Measurements from ENCODE around the gene MMUT. TPM values are rescaled to one million over a fixed set of nuclear protein-coding genes. Genes with fewer than 3 reads are reported as not detected.

MMUT gene
- total RNA-seq, 2 experiments from 2014 or later: 11.1 to 11.9 TPM

DNA sequence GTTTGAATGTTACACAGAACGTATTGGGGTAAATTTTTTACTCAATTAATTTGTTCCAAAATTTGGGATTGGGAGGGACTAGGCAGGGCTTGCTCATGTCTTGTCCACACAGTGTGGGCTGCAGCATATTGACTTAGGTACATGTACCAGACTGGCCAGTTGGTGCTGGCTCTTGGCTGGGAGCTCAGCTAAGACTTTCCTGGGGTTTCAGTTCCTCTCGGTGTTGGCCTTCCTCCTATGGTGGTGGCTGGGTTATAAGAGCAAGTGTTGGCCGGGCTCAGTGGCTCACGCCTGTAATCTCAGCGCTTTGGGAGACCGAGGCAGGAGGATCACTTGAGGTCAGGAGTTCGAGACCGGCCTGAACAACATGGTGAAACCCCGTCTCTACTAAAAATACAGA, 5.0 kb upstream of the MMUT start:
- no peak for DNase-seq
- Mint-ChIP-seq H3K4me3 (no peak overlapping the region), H3K36me3 (ENCODE audit: low read depth) (peaks cover 15% of the 10 kb centered on the region), H3K27ac (no peak overlapping the region), H3K27me3 (no peaks in the 10 kb centered on the region), H3K4me1 (ENCODE audit: low read depth) (peaks cover 23% of the 10 kb centered on the region), H3K9me3 (no peaks in the 10 kb centered on the region)
- intact Hi-C loops (cut with micrococcal nuclease): no loop called here
- ChIA-PET CTCF (interaction anchor here (0.9 to 2.2 kb wide), 2 partner anchors 10 to 65 kb away, joined by 3 to 7 read pairs; no protein-coding TSS in a partner anchor), POLR2A (no interaction called here)
- ATAC-seq: no peak
- TF ChIP-seq, protein P1, sequence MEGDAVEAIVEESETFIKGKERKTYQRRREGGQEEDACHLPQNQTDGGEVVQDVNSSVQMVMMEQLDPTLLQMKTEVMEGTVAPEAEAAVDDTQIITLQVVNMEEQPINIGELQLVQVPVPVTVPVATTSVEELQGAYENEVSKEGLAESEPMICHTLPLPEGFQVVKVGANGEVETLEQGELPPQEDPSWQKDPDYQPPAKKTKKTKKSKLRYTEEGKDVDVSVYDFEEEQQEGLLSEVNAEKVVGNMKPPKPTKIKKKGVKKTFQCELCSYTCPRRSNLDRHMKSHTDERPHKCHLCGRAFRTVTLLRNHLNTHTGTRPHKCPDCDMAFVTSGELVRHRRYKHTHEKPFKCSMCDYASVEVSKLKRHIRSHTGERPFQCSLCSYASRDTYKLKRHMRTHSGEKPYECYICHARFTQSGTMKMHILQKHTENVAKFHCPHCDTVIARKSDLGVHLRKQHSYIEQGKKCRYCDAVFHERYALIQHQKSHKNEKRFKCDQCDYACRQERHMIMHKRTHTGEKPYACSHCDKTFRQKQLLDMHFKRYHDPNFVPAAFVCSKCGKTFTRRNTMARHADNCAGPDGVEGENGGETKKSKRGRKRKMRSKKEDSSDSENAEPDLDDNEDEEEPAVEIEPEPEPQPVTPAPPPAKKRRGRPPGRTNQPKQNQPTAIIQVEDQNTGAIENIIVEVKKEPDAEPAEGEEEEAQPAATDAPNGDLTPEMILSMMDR (IDR thresholded peaks at IDR 0.05): no peak

DNA sequence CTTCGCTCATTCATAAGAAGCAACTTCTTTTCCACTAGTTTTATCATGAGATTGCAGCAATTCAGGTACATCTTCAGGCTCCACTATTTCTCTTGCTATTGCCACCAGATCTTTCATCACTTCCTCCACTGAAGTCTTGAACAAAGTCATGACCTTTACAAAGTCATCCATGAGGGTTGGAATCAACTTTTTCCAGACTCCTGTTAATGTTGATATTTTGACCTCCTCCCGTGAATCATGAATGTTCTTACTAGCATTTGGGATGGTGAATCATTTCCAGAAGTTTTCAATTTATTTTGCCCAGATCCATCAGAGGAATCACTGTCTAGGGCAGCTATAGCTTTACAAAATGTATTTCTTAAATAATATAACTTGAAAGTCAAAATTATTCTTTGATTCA, 1.6 kb upstream of the MMUT start:
- H3K27me3 Mint-ChIP-seq: no peaks in the 10 kb centered on the region
- ATAC-seq: no peak
- intact Hi-C loops (cut with micrococcal nuclease): no loop called here
- no peak overlapping the region for H3K27ac Mint-ChIP-seq
- peak overlapping the region; percentile 91 for H3K4me3 Mint-ChIP-seq
- POLR2A ChIA-PET: interaction anchor here (1.1 kb wide), 1 partner anchor 11 kb away, joined by 4 read pairs; no protein-coding TSS in a partner anchor
- no peak for DNase-seq
- TF ChIP-seq, protein P1 (IDR thresholded peaks at IDR 0.05): no peak
- peaks cover 38% of the 10 kb centered on the region for H3K4me1 Mint-ChIP-seq (ENCODE audit: low read depth)
- CTCF ChIA-PET: interaction anchor here (1.1 kb wide), 1 partner anchor 67 kb away, joined by 3 read pairs; no protein-coding TSS in a partner anchor
- peaks cover 9% of the 10 kb centered on the region for H3K36me3 Mint-ChIP-seq (ENCODE audit: low read depth)
- no peaks in the 10 kb centered on the region for H3K9me3 Mint-ChIP-seq

DNA sequence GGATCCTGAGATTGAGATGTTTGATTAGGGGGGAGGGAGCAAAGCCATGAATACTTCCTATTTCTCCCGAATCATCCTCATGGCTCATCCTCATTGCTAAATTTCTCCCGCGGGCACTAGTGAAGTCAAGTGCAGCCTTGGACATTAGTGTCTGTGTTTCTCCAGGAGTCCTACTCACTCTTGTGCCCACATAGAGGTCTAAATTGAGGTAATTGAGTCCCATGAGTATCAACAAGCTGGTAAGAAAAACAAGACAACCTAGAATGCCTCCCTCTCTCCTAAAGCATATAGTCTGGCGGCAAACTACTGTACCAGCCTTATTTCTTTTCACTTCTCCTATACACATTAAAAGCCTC, 537 bp upstream of the MMUT start:
- Mint-ChIP-seq H3K36me3 (ENCODE audit: low read depth) (peaks cover 8% of the 10 kb centered on the region), H3K27me3 (no peaks in the 10 kb centered on the region), H3K9me3 (no peaks in the 10 kb centered on the region), H3K27ac (peak overlapping the region; percentile 92), H3K4me3 (peak overlapping the region; percentile 91), H3K4me1 (ENCODE audit: low read depth) (peaks cover 42% of the 10 kb centered on the region)
- TF ChIP-seq, protein P1 (IDR thresholded peaks at IDR 0.05): no peak
- ChIA-PET POLR2A (interaction anchor here (0.7 kb wide), 1 partner anchor 123 kb away, joined by 3 read pairs; no protein-coding TSS in a partner anchor), CTCF (no interaction called here)
- ATAC-seq (peak; percentile 3), DNase-seq (no peak)
- intact Hi-C loops (cut with micrococcal nuclease): no loop called here

DNA sequence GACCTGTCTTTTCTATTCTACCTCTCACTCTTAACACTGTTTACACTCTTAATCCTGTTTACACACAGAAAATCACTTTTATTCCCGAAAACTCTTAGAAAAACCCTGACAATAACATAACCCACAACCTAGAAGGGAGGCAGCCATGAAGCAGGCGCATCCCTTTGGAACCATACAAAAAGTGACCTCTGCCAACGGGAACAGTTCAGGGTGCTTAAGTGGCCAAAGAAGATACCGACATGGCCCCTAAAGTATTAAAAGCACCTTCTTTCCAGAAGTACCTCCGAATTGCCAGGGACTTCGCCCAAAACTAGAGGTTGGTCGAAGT, 490 bp downstream of the MMUT start:
- intact Hi-C loops (cut with micrococcal nuclease): no loop called here
- Mint-ChIP-seq H3K36me3 (ENCODE audit: low read depth) (peaks cover 8% of the 10 kb centered on the region), H3K4me1 (ENCODE audit: low read depth) (peaks cover 41% of the 10 kb centered on the region), H3K27me3 (no peaks in the 10 kb centered on the region), H3K4me3 (peak overlapping the region; percentile 91), H3K9me3 (no peaks in the 10 kb centered on the region), H3K27ac (peak overlapping the region; percentile 92)
- CTCF ChIA-PET: no interaction called here
- DNase-seq (no peak), ATAC-seq (peak; percentile 4)
- TF ChIP-seq, protein P1 (IDR thresholded peaks at IDR 0.05): no peak
- POLR2A ChIA-PET: no interaction called here

DNA sequence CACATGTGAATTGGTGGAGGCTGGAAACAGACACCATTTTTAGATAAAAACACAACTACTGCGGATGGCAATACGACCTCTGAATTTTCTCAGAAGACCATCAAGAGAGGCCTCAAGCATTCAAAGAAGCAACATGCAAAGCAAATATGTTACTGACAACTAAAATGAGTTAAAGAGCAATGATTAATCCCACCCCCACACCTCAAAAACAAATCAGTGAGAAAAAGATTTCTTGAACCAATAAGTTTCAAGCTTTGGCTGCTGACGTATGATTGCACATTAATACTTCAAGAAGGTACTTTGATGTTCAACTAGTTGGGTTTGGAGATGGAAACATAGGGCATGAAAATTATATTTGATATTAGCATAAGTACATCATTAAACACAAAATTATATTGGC, 982 bp downstream of the MMUT start:
- Mint-ChIP-seq H3K4me3 (peak overlapping the region; percentile 91), H3K27ac (peak overlapping the region; percentile 92), H3K27me3 (no peaks in the 10 kb centered on the region), H3K36me3 (ENCODE audit: low read depth) (peaks cover 9% of the 10 kb centered on the region), H3K4me1 (ENCODE audit: low read depth) (peaks cover 40% of the 10 kb centered on the region), H3K9me3 (no peaks in the 10 kb centered on the region)
- intact Hi-C loops (cut with micrococcal nuclease): no loop called here
- TF ChIP-seq, protein P1 (IDR thresholded peaks at IDR 0.05): no peak
- ATAC-seq (no peak), DNase-seq (no peak)
- ChIA-PET CTCF (no interaction called here), POLR2A (interaction anchor here (0.7 kb wide), 1 partner anchor 1655 kb away, joined by 3 read pairs; no protein-coding TSS in a partner anchor)
